ENCODE results near the gene ZCCHC14. TPM values are rescaled to one million over a fixed set of nuclear protein-coding genes. Genes with fewer than 3 reads are reported as not detected.
"Not testable (repeated sequence)": the region's sequence is repeated elsewhere in the genome, so short reads cannot be mapped to it uniquely, and the experiment has no call there.

ZCCHC14 gene
- total and polyA plus RNA-seq, 5 experiments from 2014 or later = 0.37 to 33.8 (median 0.85) TPM

DNA sequence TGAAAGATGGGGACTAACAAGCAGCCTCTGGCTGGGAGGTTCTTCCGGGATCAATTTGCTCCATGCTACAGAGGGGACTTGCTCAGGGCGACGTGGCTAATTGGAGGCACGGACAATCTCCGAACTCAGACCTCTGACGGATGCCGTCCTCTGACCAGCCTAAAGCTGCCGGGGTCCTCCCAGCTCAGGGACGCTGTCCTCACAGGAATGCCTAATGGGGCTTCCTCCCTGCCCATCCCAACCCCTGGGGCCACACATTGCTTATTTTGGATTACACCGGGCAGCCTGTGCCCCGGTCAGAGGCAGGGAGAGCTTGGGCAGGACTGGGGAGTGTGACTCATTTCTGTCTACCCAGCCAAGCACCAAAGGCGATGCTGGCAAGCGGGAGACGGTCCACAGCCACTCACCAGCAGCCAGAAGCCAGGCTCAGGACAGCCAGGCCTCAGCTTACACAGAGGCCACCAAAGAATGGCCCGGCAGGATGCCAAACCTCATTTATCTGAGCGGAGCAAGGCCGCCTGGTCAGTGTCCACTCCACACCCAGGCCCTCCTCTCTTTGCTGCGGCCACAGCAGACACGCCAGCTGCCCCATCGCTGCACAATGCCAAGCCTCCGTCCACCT lies 25.7 kb upstream of the ZCCHC14 start:
- DNase-seq, H3K9me3 Mint-ChIP-seq, H3K36me3 Mint-ChIP-seq, H3K4me3 Mint-ChIP-seq, H3K4me1 Mint-ChIP-seq, ATAC-seq, POLR2A ChIA-PET: not testable (repeated sequence)
- Mint-ChIP-seq H3K27ac (peak overlapping the region in 1 of 10 donors; percentile 17), H3K27me3 (peaks cover 0 to 20% (median 3%) of the 10 kb centered on the region in 5 donors)

DNA sequence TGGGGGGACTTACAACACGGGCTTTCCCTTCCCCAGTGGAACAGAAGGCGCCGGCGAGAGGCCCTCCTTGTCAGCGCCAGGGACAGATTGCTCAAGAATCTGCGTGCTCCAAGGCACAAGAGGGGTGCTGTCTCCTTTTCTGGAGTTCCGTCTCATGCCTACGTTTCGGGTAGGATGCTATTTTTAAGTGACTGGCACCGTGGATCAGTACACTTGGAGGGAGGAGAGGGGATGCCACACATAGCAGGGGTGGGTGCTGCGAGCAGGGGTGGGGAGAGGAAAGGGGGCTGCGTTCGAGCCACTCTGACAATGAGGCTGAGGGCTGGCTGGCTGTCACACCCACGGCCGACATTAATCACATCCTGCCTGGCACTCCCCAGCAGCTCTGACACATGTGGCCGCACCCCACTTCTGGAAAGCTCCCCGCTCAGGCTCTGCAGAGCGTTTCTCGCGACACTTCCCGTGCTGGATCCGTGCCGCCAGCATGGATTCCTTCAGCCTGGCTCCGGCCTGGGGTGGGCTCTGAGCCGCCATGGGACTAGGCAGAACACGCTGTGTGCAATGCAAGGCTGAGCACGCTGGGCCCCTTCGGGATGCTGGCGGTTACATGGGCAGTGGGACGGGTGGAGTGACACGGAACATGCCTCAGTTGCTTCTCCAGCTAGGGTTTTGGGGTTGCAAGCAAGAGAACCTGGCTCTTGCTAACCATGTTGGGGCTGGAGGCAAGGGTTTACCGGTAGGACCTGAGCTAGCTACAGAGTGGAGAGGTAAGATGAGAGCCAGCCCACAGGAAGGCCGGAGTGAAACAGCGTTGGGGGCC lies 25.0 kb upstream of the ZCCHC14 start:
- H3K9me3 Mint-ChIP-seq, ATAC-seq, POLR2A ChIA-PET, H3K4me1 Mint-ChIP-seq, H3K27ac Mint-ChIP-seq, DNase-seq, H3K36me3 Mint-ChIP-seq, H3K4me3 Mint-ChIP-seq: not testable (repeated sequence)
- peaks cover 0 to 20% (median 3%) of the 10 kb centered on the region in 5 donors for H3K27me3 Mint-ChIP-seq

GRCh38 chr16:87516361-87516760 lies 23.5 kb upstream of the ZCCHC14 start:
- Mint-ChIP-seq H3K4me1 (no peaks in the 10 kb centered on the region), H3K27ac (no peak overlapping the region), H3K36me3 (peaks cover 0 to 6% (median 0%) of the 10 kb centered on the region in 3 donors), H3K27me3 (peaks cover 3 to 17% (median 9%) of the 10 kb centered on the region in 5 donors), H3K9me3 (no peaks in the 10 kb centered on the region), H3K4me3 (no peak overlapping the region)
- POLR2A ChIA-PET = no interaction called here
- ATAC-seq = no peak
- no peak for DNase-seq

DNA sequence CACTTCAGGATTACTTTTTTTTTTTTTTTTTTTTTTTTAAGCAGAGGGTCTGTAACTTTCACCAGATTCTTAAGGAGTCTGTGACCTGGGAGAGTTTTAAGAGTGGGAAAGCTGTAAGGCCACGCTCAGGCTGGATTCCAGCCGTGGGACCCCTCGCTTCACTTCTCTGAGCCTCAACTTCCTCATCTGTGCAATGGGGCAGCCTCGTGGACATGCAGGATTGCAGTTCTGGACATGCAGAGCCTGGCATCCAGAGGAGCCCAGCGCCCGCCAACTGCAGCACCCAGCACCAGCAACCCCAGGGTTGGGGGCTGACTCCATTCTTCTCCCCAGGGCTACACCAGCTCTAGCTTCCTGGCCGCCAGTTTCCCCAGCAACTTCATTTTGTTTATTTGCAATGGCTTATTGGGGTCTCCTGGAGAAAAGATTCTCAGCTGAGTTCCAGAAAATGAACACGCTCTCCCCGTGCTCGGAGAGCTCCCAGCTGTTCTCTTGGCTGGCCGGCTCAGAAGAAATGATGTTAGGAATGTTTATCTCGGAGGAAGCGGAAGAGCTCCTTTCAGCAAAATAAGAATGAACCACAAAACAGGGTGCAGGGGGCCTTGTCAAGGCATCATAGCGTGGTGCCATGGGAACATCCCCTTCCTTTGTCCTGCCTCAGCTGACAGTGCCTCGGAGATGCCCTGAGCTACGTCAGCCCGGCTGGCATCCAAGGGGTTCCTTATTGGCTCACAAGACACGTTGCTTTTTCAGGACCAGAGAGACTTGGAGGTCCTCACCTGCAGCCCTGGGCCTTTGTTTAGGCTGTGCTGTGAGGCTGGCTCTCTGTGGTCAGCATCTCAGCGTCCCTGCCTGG lies 22.9 kb upstream of the ZCCHC14 start:
- Mint-ChIP-seq H3K4me3 (no peak overlapping the region), H3K9me3 (no peaks in the 10 kb centered on the region), H3K27me3 (peaks cover 3 to 17% (median 10%) of the 10 kb centered on the region in 5 donors), H3K4me1 (no peaks in the 10 kb centered on the region), H3K27ac (no peak overlapping the region), H3K36me3 (peaks cover 0 to 6% (median 0%) of the 10 kb centered on the region in 3 donors)
- ATAC-seq (no peak), DNase-seq (no peak)
- POLR2A ChIA-PET = no interaction called here

DNA sequence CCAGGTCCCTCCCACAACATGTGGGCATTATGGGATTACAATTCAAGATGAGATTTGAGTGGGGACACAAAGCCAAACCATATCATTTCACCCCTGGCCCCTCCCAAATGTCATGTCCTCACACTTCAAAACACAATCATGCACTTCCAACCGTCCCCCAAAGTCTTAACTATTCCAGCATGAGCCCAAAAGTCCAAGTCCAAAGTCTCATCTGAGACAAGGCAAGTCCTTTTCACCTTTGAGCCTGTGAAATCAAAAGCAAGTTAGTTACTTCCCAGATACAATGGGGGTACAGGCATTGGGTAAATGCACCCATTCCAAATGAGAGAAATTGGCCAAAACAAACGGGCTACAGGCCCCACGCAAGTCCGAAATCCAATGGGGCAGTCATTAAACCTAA lies 17.0 kb upstream of the ZCCHC14 start:
- not testable (repeated sequence) for ATAC-seq, H3K36me3 Mint-ChIP-seq, H3K27ac Mint-ChIP-seq, H3K4me3 Mint-ChIP-seq, H3K9me3 Mint-ChIP-seq, DNase-seq
- POLR2A ChIA-PET = interaction anchor here (0.7 kb wide), 1 partner anchor 22 kb away, joined by 4 read pairs; no protein-coding TSS in a partner anchor
- peaks cover 10 to 40% (median 29%) of the 10 kb centered on the region in 5 donors for H3K27me3 Mint-ChIP-seq
- peaks cover 6 to 11% (median 10%) of the 10 kb centered on the region in 4 donors for H3K4me1 Mint-ChIP-seq

DNA sequence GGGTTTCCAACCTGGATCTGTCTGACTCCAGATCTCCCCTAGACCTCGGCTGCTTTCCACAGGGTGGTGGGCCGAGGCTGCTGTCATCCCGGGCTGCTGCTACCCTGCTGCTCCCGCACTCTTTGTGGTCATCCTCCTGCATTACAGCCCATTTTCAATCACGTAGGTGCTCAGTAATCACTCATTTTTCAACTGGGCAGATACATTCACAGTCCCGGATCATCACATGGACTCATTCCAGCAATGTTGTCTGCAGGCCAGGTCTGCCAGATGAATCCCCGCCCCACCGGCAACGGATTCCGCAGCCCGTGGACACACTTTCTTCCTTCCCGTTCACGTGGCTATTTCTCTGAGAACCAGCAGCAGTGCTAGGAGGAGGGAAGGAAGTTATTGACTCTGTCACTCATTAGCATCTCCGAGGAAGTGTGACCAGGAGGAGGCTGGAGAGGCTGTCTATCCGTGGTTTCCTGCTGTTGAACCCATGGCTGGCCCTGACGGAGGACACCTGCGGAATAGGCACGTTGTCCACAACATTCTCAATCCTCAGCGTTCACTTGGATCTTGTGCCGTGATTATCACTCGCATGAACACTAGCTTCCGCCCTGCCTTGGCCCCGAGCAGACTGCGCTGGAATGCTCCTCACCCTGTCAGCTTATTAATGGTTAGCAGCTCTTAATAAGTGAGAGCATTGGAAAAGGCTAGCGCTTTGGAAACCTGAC lies 14.7 kb upstream of the ZCCHC14 start:
- ATAC-seq = no peak
- H3K4me1 Mint-ChIP-seq = peaks cover 6 to 11% (median 10%) of the 10 kb centered on the region in 4 donors
- H3K36me3 Mint-ChIP-seq = peaks cover 0 to 6% (median 2%) of the 10 kb centered on the region in 3 donors
- peaks cover 9 to 40% (median 28%) of the 10 kb centered on the region in 5 donors for H3K27me3 Mint-ChIP-seq
- peak overlapping the region in 2 of 10 donors; percentile 30 to 65 for H3K27ac Mint-ChIP-seq
- H3K4me3 Mint-ChIP-seq = peak overlapping the region in 6 of 10 donors; percentile 22 to 54 (median 41)
- POLR2A ChIA-PET = interaction anchor here (0.5 kb wide), 1 partner anchor 32 kb away, joined by 3 read pairs; no protein-coding TSS in a partner anchor
- DNase-seq = no peak
- H3K9me3 Mint-ChIP-seq = no peaks in the 10 kb centered on the region

- peaks cover 9 to 37% (median 28%) of the 10 kb centered on the region in 5 donors for H3K27me3 Mint-ChIP-seq
- DNase-seq (no peak), ATAC-seq (no peak)
- no peaks in the 10 kb centered on the region for H3K9me3 Mint-ChIP-seq
- peak overlapping the region in 2 of 10 donors; percentile 1 to 46 for H3K4me3 Mint-ChIP-seq
- H3K36me3 Mint-ChIP-seq = peaks cover 0 to 4% (median 2%) of the 10 kb centered on the region in 3 donors
- H3K27ac Mint-ChIP-seq = peak overlapping the region in 1 of 10 donors; percentile 30
- peaks cover 6 to 11% (median 10%) of the 10 kb centered on the region in 4 donors for H3K4me1 Mint-ChIP-seq
- POLR2A ChIA-PET = interaction anchor here (0.5 kb wide), 1 partner anchor 31 kb away, joined by 3 read pairs; no protein-coding TSS in a partner anchor
These were observed 13.9 kb upstream of the ZCCHC14 start for GRCh38 chr16:87506423-87507350.

DNA sequence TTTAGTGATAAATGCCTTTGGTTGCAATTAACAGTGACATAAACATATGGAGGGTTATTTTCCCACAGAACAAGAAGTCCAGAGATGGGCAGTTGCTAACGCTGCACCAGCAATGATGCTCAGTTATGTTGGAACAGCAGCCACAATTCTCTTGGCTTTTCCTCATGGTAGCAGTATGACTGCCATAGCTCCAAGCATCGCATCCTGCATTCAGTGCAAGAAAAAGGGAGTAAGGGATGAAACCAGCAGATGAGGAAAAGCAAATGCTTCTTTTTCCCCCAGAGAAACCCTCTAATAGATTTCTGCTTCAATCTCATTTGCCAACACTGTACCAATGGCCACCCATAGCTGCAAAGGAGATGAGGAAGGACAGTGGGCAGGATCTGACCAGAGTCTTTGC lies 13.0 kb upstream of the ZCCHC14 start:
- Mint-ChIP-seq H3K36me3 (peaks cover 0 to 2% (median 0%) of the 10 kb centered on the region in 3 donors), H3K4me3 (no peak overlapping the region), H3K9me3 (no peaks in the 10 kb centered on the region), H3K27me3 (peaks cover 6 to 34% (median 28%) of the 10 kb centered on the region in 5 donors), H3K27ac (no peak overlapping the region), H3K4me1 (peaks cover 6 to 11% (median 10%) of the 10 kb centered on the region in 4 donors)
- ATAC-seq = no peak
- POLR2A ChIA-PET = no interaction called here
- DNase-seq = no peak

GRCh38 chr16:87503232-87503937 lies 10.6 kb upstream of the ZCCHC14 start:
- Mint-ChIP-seq H3K27me3 (peaks cover 6 to 24% (median 18%) of the 10 kb centered on the region in 5 donors), H3K4me1 (peaks cover 6 to 11% (median 10%) of the 10 kb centered on the region in 4 donors)
- H3K9me3 Mint-ChIP-seq, H3K36me3 Mint-ChIP-seq, POLR2A ChIA-PET, H3K27ac Mint-ChIP-seq, DNase-seq, H3K4me3 Mint-ChIP-seq, ATAC-seq: not testable (repeated sequence)

GRCh38 chr16:87502308-87502969 lies 9.6 kb upstream of the ZCCHC14 start:
- H3K36me3 Mint-ChIP-seq = no peaks in the 10 kb centered on the region
- DNase-seq = no peak
- POLR2A ChIA-PET = no interaction called here

More at GRCh38 chr16:87502308-87502969, 9.6 kb upstream of the ZCCHC14 start:
- Mint-ChIP-seq H3K27ac (no peak overlapping the region), H3K9me3 (no peaks in the 10 kb centered on the region), H3K4me3 (no peak overlapping the region), H3K4me1 (peaks cover 2 to 7% (median 3%) of the 10 kb centered on the region in 4 donors), H3K27me3 (peaks cover 3 to 17% (median 9%) of the 10 kb centered on the region in 5 donors)
- ATAC-seq = no peak
